Esophagus squamous epithelium (tissue), 4 donors: ENCODE results near the gene EXD2.

Experiments
- CTCF ChIP-seq, 6 experiments: fragments of 450-650 bp in 4 of 6; fragments of 200-600 bp in 2 of 6; sonication (generic) in 2 of 6; IDR thresholded peaks; one replicate each; pipeline ENCODE4 v1.5.1; 2016 to 2019; ENCODE audit warnings: antibody characterized with exemption in 6 of 6, mild to moderate bottlenecking in 4 of 6, moderate library complexity in 4 of 6
- POLR2A ChIP-seq, 4 donors: fragments of 450-650 bp; IDR thresholded peaks; one replicate each; pipeline ENCODE4 v1.6.1; 2017; ENCODE audit warnings: antibody characterized with exemption in 4 of 4, mild to moderate bottlenecking in 4 of 4, moderate library complexity in 3 of 4

- TF ChIP-seq CTCF (IDR thresholded peaks at IDR 0.05): no peak
- no peak for TF ChIP-seq POLR2A (IDR thresholded peaks at IDR 0.05)
These were observed 100.1 kb downstream of the EXD2 start for GRCh38 chr14:69291396-69291795.
